Smooth muscle cell (in vitro differentiated cells): ENCODE results near the gene PLAU. TPM values are rescaled to one million over a fixed set of nuclear protein-coding genes. Genes with fewer than 3 reads are reported as not detected.
"Not testable (repeated sequence)": the region's sequence is repeated elsewhere in the genome, so short reads cannot be mapped to it uniquely, and the experiment has no call there.

Experiments
- DNase-seq: peaks from one replicate; lab custom pipeline; 2025; ENCODE audit not compliant: unreplicated experiment; lab: John Stamatoyannopoulos, UW
- H2AFZ ChIP-seq: fragments of 200-600 bp; sonication (generic); 2 replicates; pipeline ENCODE4 v1.6.0; 2016; ENCODE audit warnings: antibody characterized with exemption, low read depth, mild to moderate bottlenecking
- H3F3A ChIP-seq: fragments of 200-600 bp; sonication (generic); 2 replicates; pipeline ENCODE4 v1.6.0; 2017; ENCODE audit warnings: antibody characterized with exemption, low read depth
- H3K27ac ChIP-seq: fragments of 200-600 bp; sonication (generic); 2 replicates; pipeline ENCODE4 v1.5.1; 2016; ENCODE audit warnings: low read depth, mild to moderate bottlenecking
- H3K27me3 ChIP-seq: fragments of 200-600 bp; sonication (generic); 2 replicates; pipeline ENCODE4 v1.6.1; 2016; ENCODE audit warnings: low read depth, mild to moderate bottlenecking
- H3K36me3 ChIP-seq: fragments of 200-600 bp; sonication (generic); 2 replicates; pipeline ENCODE4 v1.5.1; 2016; ENCODE audit warnings: low read depth
- H3K4me1 ChIP-seq: fragments of 200-600 bp; sonication (generic); 2 replicates; pipeline ENCODE4 v1.5.1; 2016; ENCODE audit warnings: low read depth
- H3K4me2 ChIP-seq: fragments of 200-600 bp; sonication (generic); 2 replicates; pipeline ENCODE4 v1.6.0; 2016; ENCODE audit warnings: mild to moderate bottlenecking
- H3K4me3 ChIP-seq: fragments of 200-600 bp; sonication (generic); 2 replicates; pipeline ENCODE4 v1.5.1; 2016; ENCODE audit warnings: mild to moderate bottlenecking
- H3K79me2 ChIP-seq: fragments of 200-600 bp; sonication (generic); 2 replicates; pipeline ENCODE4 v1.6.0; 2016; ENCODE audit warnings: low read depth, mild to moderate bottlenecking
- H3K9ac ChIP-seq: fragments of 200-600 bp; sonication (generic); 2 replicates; pipeline ENCODE4 v1.6.0; 2016; ENCODE audit warnings: low read depth
- H3K9me3 ChIP-seq: fragments of 200-600 bp; sonication (generic); replicated peaks from 2 replicates; pipeline ENCODE4 v1.5.1; 2016; ENCODE audit warnings: low read depth
- H4K20me1 ChIP-seq: fragments of 200-600 bp; sonication (generic); 2 replicates; pipeline ENCODE4 v1.6.0; 2016; ENCODE audit warnings: low read depth
- WGBS: methylation state at CpG from one replicate; pipeline ENCODE4 v1.1.7; 2016; ENCODE audit warnings: low lambda C conversion rate; 5-methylcytosine and 5-hydroxymethylcytosine counted together
- polyA plus RNA-seq: library from polyadenylated mRNA; unstranded; fragments of >200 nt; fragmentation: Nextera tagmentation; extraction: Ambion mirVana; gene quantifications from 2 replicates; pipeline ENCODE4 v1.2.1, GENCODE V29; 2016
- total RNA-seq: library from RNA; depleted of rRNA; stranded (reverse); fragments of >200 nt; gene quantifications from 2 replicates; pipeline ENCODE4 v1.2.3, GENCODE V29; 2014
- TF ChIP-seq, protein P1 (sequence below): fragments of 200-600 bp; sonication (generic); IDR thresholded peaks from 2 replicates; pipeline ENCODE4 v1.5.1; 2017; ENCODE audit warnings: borderline replicate concordance, mild to moderate bottlenecking, antibody characterized with exemption; ENCODE audit not compliant: insufficient read depth, poor library complexity, severe bottlenecking

PLAU gene
- total and polyA plus RNA-seq, 2 experiments from 2014 or later: 9.2 to 10.7 TPM

DNA sequence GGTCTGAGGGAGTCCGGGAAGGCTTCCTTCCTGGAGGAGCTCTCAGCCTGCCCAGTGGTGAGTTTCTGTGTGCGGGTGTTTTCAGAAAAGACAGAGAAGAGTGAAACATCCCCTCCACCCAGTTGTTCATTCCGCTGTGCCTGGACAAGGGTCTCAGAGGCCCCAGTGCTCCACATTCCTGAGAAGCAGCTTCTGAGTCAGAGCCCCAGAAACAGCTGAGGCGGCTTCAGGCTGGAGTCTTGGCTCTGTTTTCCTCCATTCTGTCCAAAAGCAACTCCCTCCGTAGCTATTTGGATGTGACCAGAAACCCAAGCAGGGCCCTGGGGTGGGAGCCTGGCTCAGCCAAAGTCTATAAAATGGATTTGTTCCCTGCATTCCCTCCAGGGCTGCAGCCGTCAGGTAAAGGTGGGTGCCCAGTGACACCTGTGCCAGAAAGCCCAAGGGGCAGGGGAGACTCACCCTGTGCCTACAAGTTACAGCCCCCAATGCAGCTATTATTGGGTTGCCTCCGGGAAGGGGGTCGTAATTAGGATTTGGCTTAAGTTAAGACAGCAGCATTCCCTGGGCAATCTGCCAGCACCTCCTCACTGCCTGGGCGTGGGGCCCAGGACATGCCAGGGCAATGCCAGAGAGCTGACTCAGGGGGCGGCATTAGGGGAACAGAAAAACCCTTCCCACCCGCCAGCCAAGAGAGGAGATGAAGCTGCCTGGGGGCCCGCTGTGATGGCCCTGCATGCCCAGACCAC lies 23.5 kb upstream of the PLAU start:
- H3K9me3 ChIP-seq: no peaks in the 10 kb centered on the region
- no peaks in the 10 kb centered on the region for H4K20me1 ChIP-seq
- H3F3A ChIP-seq: peaks cover 24% of the 10 kb centered on the region
- no peaks in the 10 kb centered on the region for H3K36me3 ChIP-seq
- H3K27me3 ChIP-seq: no peaks in the 10 kb centered on the region
- DNase-seq: peak; percentile 50
- H3K4me3 ChIP-seq: no peak overlapping the region
- H3K9ac ChIP-seq: peak overlapping the region; percentile 88
- WGBS: 21% methylated on average over 12 of the region's 12 CpGs
- H3K4me1 ChIP-seq: peaks cover 16% of the 10 kb centered on the region
- TF ChIP-seq, protein P1, sequence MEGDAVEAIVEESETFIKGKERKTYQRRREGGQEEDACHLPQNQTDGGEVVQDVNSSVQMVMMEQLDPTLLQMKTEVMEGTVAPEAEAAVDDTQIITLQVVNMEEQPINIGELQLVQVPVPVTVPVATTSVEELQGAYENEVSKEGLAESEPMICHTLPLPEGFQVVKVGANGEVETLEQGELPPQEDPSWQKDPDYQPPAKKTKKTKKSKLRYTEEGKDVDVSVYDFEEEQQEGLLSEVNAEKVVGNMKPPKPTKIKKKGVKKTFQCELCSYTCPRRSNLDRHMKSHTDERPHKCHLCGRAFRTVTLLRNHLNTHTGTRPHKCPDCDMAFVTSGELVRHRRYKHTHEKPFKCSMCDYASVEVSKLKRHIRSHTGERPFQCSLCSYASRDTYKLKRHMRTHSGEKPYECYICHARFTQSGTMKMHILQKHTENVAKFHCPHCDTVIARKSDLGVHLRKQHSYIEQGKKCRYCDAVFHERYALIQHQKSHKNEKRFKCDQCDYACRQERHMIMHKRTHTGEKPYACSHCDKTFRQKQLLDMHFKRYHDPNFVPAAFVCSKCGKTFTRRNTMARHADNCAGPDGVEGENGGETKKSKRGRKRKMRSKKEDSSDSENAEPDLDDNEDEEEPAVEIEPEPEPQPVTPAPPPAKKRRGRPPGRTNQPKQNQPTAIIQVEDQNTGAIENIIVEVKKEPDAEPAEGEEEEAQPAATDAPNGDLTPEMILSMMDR: no peak
- peak overlapping the region; percentile 60 for H2AFZ ChIP-seq
- peak overlapping the region; percentile 89 for H3K4me2 ChIP-seq
- peak overlapping the region; percentile 99 for H3K27ac ChIP-seq
- H3K79me2 ChIP-seq: no peaks in the 10 kb centered on the region

GRCh38 chr10:73888514-73888913 lies 22.4 kb upstream of the PLAU start:
- Histone ChIP-seq H3K9me3 (no peaks in the 10 kb centered on the region), H4K20me1 (no peaks in the 10 kb centered on the region), H3K79me2 (no peaks in the 10 kb centered on the region), H3K4me3 (no peak overlapping the region), H2AFZ (no peak overlapping the region), H3K4me1 (peaks cover 19% of the 10 kb centered on the region), H3K27ac (peak overlapping the region; percentile 99), H3K27me3 (no peaks in the 10 kb centered on the region), H3K9ac (peak overlapping the region; percentile 67), H3K4me2 (peak overlapping the region; percentile 89), H3K36me3 (no peaks in the 10 kb centered on the region), H3F3A (peaks cover 24% of the 10 kb centered on the region)
- 64% methylated on average over 5 of the region's 5 CpGs for WGBS
- no peak for DNase-seq
- TF ChIP-seq, protein P1: no peak

DNA sequence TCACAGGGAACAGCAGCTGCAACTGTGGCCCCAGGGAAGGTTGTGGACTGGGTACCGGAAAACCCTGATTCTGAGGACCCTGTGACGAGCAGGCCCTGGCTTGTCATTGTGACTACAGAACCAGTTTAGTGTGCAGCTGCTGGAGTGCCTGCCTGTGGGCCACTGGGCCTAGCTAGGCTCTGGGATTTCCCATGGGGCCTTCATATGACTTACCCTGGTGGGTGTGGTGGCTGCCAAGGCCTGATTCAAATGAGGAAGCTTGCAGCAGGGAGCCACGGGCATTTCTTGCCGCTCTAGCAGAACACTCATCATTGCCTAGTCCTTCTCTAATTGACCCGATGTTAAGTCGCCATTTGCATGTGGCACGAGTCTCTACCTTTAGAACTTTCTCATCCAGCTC lies 21.9 kb upstream of the PLAU start:
- peak overlapping the region; percentile 99 for H3K27ac ChIP-seq
- H3K36me3 ChIP-seq: no peaks in the 10 kb centered on the region
- peak overlapping the region; percentile 89 for H3K4me2 ChIP-seq
- no peak for DNase-seq
- H3K79me2 ChIP-seq: no peaks in the 10 kb centered on the region
- 38% methylated on average over 7 of the region's 7 CpGs for WGBS
- TF ChIP-seq, protein P1: no peak
- no peak overlapping the region for H3K4me3 ChIP-seq
- peaks cover 19% of the 10 kb centered on the region for H3K4me1 ChIP-seq
- H2AFZ ChIP-seq: no peak overlapping the region
- H3K9ac ChIP-seq: peak overlapping the region; percentile 67
- H3K27me3 ChIP-seq: no peaks in the 10 kb centered on the region
- peaks cover 28% of the 10 kb centered on the region for H3F3A ChIP-seq
- H4K20me1 ChIP-seq: no peaks in the 10 kb centered on the region
- H3K9me3 ChIP-seq: no peaks in the 10 kb centered on the region

DNA sequence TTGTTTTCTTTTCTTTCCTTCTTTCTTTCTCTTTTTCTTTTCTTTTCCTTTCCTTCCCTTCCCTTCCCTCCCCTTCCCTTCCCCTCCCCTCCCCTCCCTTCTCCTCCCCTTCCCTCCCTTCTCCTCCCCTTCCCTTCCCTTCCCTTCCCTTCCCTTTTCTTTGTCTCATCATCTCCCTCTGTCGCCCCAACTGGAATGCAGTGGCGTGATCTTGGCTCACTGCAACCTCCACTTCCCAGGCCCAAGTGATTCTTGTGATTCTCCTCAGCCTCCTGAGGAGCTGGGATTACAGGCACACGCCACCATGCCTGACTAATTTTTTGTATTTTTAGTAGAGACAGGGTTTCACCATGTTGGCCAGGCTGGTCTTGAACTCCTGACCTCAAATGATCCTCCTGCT lies 21.5 kb upstream of the PLAU start:
- Histone ChIP-seq H3F3A (peaks cover 32% of the 10 kb centered on the region), H3K27ac (peak overlapping the region; percentile 99), H3K4me1 (peaks cover 19% of the 10 kb centered on the region)
- H4K20me1 ChIP-seq, H3K79me2 ChIP-seq, H3K4me2 ChIP-seq, H3K9me3 ChIP-seq, H3K4me3 ChIP-seq, H2AFZ ChIP-seq, DNase-seq, H3K36me3 ChIP-seq, H3K9ac ChIP-seq, H3K27me3 ChIP-seq: not testable (repeated sequence)
- WGBS: 54% methylated on average over 3 of the region's 3 CpGs
